ENCODE data around the gene MERTK. TPM values are rescaled to one million over a fixed set of nuclear protein-coding genes. Genes with fewer than 3 reads are reported as not detected.

Gene MERTK
- polyA plus RNA-seq, 3 donors = 21.2 to 24.5 (median 21.9) TPM

DNA sequence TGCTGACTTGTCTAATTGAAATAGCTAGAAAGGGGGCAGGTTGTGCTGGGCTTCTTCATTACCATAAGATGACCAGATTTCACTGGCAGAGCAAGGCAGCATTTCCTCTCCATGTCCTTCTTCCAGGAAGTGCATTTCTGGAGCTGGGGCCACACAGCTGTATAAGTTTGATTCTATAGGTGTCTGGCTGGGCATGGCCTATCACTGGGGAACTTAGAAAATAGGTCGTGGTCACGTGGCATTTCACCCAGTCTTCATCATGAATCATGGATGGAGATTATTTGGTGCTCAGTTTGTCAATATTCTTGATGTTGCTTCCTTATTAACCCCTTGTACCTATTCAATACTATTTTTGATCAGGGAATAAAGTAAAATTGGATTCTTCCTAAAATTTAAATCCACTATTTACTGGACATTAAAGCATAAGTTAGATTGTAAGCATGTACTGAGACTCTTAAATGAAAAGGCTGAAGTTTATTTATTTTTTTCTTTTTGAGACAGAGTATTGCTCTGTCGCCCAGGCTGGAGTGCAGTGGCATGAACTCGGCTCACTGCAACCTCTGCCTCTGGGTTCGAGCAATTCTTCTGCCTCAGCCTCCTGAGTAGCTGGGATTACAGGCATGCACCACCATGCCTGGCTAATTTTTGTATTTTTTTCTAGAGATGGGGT, 107.1 kb downstream of the MERTK start:
- no peak for DNase-seq (ENCODE audit: low read depth in 3 of 3, low spot score in 2 of 3)

DNA sequence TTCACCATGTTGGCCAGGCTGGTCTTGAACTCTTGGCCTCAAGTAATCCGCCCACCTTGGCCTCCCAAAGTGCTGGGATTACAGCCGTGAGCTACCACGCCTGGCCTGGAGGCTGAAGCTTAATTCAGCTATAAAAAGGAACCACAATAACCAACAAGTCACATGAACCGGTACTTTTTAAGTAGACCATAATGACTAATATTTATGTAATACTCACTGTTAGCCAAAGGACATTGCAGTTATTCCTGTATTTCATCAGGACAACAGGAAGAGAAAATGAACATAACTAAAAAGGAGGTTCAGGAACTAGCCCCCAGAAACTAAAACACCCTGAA, 107.6 kb downstream of the MERTK start:
- DNase-seq (ENCODE audit: low read depth in 3 of 3, low spot score in 2 of 3) = no peak

DNA sequence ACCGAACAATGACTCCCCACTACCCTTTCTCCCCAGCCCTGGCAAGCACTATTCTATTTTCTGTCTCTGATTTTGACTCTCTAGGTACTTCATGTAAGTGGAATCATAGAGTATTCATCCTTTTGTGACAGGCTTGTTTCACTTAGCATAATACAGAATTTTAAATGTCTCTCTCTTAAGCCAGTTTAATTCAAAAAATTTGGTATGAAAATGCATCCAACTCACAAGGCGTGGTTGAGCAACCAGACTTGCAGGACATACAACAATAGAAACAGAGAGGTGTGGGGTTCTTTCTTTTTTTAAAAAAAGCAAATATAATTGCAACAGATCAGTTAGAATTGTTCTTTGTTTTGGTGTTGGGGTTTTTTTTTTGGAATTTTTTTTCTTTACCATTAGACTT, 109.1 kb downstream of the MERTK start:
- DNase-seq (ENCODE audit: low read depth in 3 of 3, low spot score in 2 of 3) = no peak

DNA sequence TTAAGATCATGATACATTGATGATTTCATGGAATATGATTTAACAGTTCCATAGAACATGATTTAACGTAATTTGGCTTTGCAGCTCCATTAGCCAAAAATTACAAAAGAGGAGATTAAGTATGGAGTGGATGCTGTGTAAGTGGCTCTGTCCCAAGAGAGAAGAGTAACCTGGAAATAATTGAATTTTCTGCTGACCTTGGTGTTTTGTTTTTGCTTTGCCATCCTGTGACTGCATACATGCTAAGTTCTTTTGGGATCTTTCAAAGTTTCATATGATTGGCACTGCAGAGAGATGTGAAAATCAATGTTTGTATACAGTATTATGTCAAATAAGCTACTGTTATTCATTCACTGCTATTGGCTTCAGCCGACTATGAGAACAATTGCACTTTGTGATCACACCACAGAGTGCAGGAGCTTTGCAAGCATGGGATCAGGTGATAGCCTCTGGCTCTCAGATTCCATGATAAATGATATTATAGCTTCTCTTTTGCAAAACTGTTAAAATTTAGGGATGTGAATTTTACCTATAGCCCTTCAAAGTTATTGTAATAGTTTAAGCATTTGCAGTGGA, 110.6 kb downstream of the MERTK start:
- no peak for DNase-seq (ENCODE audit: low read depth in 3 of 3, low spot score in 2 of 3)

DNA sequence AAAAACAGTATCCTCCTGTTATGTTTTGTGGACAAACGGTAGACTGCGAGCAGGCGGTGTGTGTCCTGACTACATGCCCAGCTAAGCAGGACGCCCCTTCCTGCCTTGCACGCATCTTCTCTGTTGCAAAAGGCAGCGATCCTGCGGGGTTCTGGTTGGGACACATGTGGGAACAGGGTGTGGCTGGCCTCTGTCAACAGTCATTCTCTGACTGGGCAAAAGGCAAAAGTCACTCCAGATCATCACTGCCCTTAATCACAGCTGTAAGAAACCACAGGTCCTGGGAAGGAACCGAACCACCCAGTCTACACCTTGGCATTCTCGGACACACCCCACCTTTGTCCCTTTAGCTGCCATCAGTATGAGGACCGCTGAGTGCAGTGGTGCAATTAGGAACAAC, 112.3 kb downstream of the MERTK start:
- DNase-seq (ENCODE audit: low read depth in 3 of 3, low spot score in 2 of 3) = no peak

DNA sequence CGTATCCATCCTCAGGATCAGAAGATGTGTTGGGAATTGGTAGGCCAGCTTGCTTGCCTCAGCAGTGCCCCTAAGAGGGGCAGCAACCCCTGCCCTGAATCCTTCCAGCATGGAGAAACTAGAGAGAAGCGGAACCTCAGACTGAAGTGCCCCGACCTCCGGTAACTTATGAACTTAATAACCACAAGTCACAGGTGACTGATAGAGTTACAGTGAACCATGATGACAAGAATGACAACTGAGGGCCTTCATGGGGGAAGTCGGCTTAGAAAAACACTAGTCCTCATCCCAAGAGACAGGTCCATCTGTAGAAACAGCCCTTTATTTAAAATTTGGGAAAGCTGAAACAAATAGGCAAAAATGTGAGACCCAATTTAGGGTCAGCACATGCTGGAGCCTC, 114.1 kb downstream of the MERTK start:
- DNase-seq (ENCODE audit: low read depth in 3 of 3, low spot score in 2 of 3) = no peak

DNA sequence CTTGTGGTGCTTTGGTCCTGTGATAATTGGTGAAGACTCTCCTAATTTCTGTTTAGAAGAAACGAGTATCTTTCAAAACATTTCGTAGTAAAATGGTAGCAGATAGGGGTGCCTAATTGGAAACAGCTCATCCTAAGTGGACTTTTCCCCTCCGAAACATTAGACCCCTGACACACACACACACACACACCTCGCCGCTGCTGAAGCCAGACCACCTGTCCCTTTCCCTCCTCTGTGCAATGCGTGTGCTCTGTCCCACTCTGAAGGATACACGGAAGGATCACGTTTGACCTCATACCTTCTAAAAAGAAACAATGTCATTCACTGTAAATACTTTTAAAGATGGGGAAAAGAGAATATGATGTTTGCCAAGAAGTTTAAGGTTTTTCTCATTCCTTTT, 120.4 kb downstream of the MERTK start:
- DNase-seq (ENCODE audit: low read depth in 3 of 3, low spot score in 2 of 3) = no peak

DNA sequence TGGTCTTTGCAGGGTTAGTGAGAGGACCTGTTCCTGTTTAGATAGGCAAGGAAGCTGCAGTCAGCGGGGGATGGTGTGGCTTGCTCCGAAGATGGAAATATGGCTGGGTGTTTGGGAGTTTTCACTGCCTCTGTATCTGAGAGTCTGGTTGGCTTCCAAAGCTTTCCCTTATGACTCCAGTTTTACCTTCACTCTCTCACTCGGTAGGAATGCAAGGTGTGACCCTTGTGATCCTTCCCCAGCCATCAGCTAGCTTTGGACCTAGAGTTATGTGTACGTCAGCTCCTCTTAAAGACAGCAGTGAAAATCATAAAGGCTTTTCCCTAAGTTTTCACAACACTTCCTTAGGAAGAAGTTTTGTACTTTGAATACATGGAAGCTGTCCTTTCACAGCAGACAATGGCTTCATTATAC, 121.2 kb downstream of the MERTK start:
- DNase-seq (ENCODE audit: low read depth in 3 of 3, low spot score in 2 of 3) = no peak

DNA sequence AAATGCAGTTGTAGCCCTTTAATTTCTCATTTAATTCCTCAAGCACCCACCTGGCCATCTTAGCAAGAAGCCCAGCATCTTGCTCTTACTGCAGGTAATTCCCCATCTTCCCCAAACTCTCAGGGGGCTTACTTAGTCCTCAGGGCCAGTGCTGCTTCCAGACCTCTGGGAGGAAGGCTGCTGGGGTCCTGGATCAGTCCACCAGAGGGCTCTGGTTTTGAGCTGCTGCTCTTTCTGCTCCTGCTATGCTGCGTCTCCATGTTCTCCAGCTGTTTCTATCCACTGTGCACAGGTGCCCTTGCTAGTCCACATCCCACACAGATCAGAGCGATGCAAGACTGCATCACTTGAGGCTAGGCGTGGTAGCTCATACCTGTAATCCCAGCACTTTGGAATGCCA, 122.2 kb downstream of the MERTK start:
- no peak for DNase-seq (ENCODE audit: low read depth in 3 of 3, low spot score in 2 of 3)

DNA sequence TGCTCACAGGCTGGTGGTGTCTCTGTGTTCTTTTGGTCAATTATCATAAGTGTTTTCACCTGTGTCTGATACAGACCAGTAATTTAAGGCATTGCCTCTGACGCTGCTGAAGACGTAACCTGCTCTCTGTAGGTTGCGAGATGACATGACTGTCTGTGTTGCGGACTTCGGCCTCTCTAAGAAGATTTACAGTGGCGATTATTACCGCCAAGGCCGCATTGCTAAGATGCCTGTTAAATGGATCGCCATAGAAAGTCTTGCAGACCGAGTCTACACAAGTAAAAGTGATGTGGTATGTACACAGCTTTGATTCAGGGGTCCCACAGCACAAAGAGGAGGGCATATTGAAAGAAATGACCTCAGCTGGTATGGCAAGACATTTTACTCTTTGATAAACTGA, 122.9 kb downstream of the MERTK start:
- DNase-seq (ENCODE audit: low read depth in 3 of 3, low spot score in 2 of 3) = no peak

DNA sequence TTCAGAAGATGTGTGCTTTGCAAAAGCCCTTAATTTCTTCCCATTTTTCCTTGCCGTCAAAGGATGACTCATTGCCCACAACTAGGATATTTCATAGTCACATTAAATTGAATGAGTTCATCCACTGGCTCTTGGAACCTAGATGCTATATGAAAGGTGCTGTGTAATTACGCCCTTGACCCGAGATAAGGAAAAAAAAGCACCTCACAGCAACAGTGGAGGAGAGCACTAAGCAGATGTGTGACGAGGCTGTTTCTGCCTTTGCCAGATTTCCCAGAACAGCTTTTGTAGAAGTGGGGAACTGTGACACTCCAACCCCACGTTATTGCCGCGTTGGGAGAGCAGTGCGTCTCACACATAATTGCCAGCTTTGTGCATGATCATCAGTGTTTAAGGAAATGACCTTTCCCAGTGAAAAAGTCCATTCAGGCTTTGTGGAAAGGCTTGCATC, 123.4 kb downstream of the MERTK start:
- no peak for DNase-seq (ENCODE audit: low read depth in 3 of 3, low spot score in 2 of 3)

DNA sequence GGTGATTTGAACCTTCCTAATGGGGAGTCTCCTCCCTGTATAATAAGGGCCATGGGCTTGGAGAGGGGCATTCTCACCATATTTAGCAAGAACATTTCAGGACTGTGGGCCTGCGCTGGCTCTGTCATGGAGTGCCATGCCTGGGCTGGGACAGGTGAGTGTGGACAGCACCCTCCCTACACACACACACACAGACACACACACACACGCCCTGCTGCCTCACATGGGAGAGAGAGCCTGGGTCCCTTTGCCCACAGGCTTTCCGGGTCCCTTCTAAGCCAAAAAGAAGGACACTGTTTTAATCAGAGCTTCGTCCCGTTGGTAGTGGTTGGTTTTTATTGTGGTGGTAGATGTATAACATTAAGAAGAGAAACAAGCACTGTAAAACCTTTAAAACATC, 125.3 kb downstream of the MERTK start:
- no peak for DNase-seq (ENCODE audit: low read depth in 3 of 3, low spot score in 2 of 3)

DNA sequence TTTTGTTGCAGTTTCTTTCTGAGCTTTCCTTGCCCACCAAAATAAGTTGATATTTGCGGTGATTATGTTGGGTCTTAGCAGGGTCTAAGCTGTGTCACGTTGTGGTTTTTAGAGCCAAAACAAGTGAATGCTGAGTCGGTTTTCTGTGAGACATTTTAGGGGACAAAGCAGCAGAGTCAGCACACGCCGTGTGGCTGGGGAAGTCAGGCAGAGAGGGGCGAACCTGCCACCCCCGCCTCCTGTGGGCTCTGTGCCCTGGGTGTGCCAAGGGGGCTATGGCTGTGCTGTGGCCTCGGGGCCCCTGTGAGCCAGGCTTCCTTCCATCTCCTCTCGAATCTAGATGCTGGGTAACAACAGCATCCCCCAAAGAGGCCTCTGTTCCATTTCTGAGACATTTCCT, 125.8 kb downstream of the MERTK start:
- DNase-seq (ENCODE audit: low read depth in 3 of 3, low spot score in 2 of 3) = no peak

DNA sequence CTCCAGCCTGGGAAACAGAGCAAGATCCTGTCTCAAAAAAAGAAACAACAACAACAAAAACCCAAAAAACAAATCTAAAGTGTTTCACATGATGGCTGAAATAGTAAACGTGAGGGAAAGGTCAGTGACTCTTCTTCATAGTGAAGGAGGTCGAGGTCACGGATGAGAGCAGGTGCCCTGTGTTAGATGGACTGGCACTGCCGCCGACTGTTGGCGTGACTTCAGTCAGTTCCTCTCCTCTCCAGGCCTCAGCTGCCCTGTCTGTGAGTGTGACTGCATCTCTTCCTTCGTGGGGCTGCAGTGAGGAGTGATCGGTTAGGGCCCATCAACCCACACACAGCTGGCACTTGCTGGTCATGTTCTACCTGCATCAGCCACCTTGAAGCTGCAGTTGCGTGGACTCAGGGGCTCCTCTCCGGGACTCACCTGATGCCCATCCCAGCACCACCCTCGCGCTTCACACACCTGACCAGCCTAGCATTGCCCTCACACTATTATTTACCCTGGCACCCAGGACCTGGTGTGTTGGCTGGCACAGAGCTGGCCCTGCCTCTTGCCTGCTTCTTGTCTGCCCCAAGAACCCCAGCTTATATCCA, 126.6 kb downstream of the MERTK start:
- DNase-seq (ENCODE audit: low read depth in 3 of 3, low spot score in 2 of 3) = no peak

DNA sequence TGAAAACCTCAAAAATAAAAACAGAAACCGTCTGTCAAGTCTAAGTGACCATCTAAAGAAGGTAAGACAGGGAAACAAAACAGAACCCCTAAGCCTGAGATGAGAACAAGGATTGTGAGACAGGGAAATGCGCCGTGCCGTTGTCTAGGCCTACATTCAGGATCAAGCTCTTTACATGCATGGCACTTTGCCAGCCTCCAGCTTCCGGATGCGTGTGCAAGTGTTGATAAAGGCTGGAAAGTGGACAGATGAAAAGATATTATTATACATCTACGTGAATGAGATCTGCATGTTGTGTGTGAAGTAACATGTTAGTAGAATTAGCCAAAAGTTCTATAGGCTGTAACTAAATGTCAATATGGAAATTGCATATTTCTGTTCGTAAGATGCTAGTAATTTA, 128.1 kb downstream of the MERTK start:
- DNase-seq (ENCODE audit: low read depth in 3 of 3, low spot score in 2 of 3) = no peak

DNA sequence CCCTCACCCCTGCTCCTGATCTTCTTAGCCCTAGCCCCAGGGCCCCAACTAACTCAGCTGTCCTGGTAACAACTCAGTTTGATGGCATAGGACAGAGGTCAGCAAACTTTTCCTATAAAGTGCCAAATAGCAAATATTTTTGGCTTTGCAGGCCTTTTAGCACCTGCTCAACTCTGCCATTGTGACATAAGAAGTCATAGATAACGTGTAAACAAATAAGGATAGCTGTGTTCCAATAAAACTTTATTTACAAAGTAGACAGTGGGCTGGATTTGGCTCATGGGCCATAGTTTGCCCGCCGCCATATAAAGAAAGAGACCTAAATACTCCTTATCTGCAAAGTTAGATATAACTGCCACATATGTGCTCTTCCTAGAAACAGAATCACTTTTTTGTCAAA, 129.4 kb downstream of the MERTK start:
- no peak for DNase-seq (ENCODE audit: low read depth in 3 of 3, low spot score in 2 of 3)

DNA sequence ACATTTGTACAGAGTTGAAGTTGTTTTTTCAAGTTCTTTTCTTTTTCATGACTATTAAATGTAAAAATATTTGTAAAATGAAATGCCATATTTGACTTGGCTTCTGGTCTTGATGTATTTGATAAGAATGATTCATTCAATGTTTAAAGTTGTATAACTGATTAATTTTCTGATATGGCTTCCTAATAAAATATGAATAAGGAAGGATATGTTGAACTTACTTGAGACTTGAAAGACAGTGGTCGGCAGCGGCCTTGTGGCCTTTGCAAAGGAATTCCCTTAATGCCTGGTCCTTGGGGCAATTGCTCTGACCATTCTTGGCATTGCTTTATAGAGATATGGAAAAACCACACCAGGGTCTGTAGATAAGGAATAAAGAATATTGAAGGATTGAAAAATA, 130.8 kb downstream of the MERTK start:
- no peak for DNase-seq (ENCODE audit: low read depth in 3 of 3, low spot score in 2 of 3)

DNA sequence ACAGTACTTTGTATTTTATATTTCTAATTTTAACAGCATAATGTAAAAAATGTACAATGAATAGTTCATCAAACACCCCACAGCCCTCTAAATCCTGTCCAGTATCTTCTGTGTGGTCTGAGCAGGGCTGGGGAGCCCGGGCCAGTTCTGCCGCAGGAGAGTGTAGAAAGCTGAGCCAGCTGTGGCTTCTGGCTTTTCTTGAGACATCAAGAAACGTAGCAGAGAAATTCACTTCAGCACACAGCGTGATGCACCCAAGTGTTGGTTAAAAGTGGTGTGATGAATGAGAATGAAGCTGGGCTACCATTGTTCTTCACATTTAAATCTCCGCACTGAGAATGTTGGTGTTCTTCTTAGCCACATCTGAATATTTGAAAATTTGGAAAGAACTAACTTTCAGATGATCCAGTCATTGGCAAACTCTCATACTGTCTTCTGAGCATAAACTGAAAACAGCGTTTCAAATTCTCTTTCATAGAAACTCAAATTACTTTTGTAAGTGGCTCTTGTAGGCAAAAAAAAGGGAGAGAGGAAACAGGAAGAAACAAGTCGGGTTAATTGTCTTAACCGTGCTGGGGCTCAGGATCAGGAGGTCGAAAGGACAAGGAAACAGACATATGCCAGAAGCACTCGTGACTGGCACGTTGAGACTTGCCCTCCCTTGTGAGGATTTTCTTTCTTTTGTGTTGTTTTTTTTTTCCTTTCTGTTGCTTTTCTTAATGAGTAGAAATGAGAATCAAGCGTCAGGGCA, 133.2 kb downstream of the MERTK start:
- DNase-seq (ENCODE audit: low read depth in 3 of 3, low spot score in 2 of 3) = no peak

DNA sequence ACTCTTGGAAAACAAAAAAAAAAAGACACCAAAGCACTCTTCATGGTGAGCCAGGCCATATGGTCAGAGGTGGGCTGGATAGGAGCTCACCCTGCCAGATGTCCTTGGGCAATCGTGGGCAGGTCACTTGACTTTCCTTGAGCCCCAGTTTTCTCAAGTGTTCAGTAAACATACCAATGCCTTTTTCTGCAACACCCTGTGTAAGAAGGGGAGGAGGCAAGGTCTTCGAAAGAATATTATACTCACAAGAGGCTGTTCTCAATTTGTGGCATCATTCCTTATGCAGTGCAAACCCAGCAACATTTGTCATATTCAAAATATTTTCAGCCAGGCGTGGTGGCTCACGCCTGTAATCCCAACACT, 133.8 kb downstream of the MERTK start:
- no peak for DNase-seq (ENCODE audit: low read depth in 3 of 3, low spot score in 2 of 3)

DNA sequence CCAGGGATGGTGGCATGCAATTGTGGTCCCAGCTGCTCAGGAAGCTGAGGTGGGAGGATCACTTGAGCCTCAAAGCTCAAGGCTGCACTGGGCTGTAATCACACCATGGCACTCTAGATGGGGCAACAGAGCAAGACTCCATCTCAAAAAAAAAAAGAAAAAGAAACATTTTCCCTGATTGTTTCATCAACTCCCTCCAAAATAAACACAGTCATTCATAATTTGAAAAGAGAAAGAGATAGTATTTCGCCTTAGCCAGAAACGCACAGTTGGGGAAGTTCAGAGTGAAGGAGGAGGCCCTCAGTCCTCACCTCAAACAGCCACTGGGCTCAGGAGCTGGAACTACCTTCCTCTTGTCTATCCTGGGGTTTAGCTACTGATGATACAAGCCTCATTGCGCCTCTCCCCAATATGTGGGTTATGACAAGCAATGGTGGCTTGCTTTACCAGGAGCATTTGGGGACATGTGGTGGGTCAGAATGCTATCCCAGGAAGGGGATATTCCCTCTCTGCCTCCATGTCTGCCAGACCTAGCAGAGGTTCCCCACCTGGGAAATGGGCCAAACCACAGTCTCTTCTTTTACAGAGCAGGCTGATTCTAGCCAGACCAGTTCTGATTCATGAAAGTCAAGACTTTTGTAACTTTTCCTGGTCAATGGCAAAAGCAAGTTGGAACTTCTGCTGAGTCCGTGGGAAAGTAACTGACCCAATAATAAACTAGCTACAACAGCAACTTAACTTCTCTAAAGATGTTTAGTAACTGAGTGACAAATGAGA, 134.5 kb downstream of the MERTK start:
- no peak for DNase-seq (ENCODE audit: low read depth in 3 of 3, low spot score in 2 of 3)

DNA sequence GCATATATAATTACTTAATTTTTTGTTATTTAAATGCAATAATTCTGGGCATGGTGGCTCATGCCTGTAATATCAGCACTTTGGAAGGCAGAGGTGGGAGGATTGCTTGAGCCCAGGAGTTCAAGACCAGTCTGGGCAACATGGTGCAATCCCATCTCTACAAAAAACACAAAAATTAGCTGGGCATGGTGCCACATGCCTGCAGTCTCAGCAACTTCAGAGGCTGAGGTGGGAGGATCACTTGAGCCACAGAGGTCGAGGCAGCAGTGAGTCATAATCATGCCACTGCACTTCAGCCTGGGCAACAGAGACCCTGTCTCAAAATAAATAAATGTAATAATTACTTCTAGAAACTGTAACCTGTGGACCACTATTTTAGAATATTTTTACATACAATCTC, 135.2 kb downstream of the MERTK start:
- no peak for DNase-seq (ENCODE audit: low read depth in 3 of 3, low spot score in 2 of 3)
